Stimulated activated CD8-positive, alpha-beta memory T cell treated with anti-CD3 and anti-CD28 coated beads, Interleukin-15, amount 100 ng/mL, for 4 hours (primary cell): ENCODE results near the gene SFXN5.

Source experiments
- DNase-seq, 2 donors: peaks; one replicate each; pipeline ENCODE4 v3.0.0-alpha.2; 2020; ENCODE audit warnings: low read depth in 2 of 2

Gene SFXN5

GRCh38 chr2:73020657-73021370 lies 50.7 kb downstream of the SFXN5 start:
- DNase-seq = no peak

GRCh38 chr2:73020306-73020656 lies 51.2 kb downstream of the SFXN5 start:
- no peak for DNase-seq

- no peak for DNase-seq
Observed at GRCh38 chr2:73018188-73018825, 53.2 kb downstream of the SFXN5 start.

- no peak for DNase-seq
Observed at GRCh38 chr2:73013936-73014335, 57.6 kb downstream of the SFXN5 start.

GRCh38 chr2:73009177-73009839 lies 62.2 kb downstream of the SFXN5 start:
- DNase-seq = no peak

- no peak for DNase-seq
Observed at GRCh38 chr2:73008766-73009135, 62.8 kb downstream of the SFXN5 start.

- no peak for DNase-seq
Observed at GRCh38 chr2:73007991-73008765, 63.3 kb downstream of the SFXN5 start.

- DNase-seq = no peak
Observed at GRCh38 chr2:73006969-73007710, 64.4 kb downstream of the SFXN5 start.

- no peak for DNase-seq
Observed at GRCh38 chr2:73004889-73005596, 66.5 kb downstream of the SFXN5 start.

- DNase-seq = no peak
Observed at GRCh38 chr2:73004466-73004865, 67.0 kb downstream of the SFXN5 start.

- DNase-seq = no peak
Observed at GRCh38 chr2:73003027-73003426, 68.5 kb downstream of the SFXN5 start.

GRCh38 chr2:73000808-73001570 lies 70.5 kb downstream of the SFXN5 start:
- DNase-seq = no peak

GRCh38 chr2:72999729-73000725 lies 71.5 kb downstream of the SFXN5 start:
- no peak for DNase-seq

GRCh38 chr2:72998724-72999123 lies 72.8 kb downstream of the SFXN5 start:
- DNase-seq = no peak

GRCh38 chr2:72998234-72998651 lies 73.3 kb downstream of the SFXN5 start:
- DNase-seq = no peak

GRCh38 chr2:72996117-72996502 lies 75.4 kb downstream of the SFXN5 start:
- no peak for DNase-seq

- DNase-seq = no peak
Observed at GRCh38 chr2:72995430-72996116, 75.9 kb downstream of the SFXN5 start.

GRCh38 chr2:72994991-72995380 lies 76.5 kb downstream of the SFXN5 start:
- no peak for DNase-seq
